ENCODE results near the gene HOXD12.

DNA sequence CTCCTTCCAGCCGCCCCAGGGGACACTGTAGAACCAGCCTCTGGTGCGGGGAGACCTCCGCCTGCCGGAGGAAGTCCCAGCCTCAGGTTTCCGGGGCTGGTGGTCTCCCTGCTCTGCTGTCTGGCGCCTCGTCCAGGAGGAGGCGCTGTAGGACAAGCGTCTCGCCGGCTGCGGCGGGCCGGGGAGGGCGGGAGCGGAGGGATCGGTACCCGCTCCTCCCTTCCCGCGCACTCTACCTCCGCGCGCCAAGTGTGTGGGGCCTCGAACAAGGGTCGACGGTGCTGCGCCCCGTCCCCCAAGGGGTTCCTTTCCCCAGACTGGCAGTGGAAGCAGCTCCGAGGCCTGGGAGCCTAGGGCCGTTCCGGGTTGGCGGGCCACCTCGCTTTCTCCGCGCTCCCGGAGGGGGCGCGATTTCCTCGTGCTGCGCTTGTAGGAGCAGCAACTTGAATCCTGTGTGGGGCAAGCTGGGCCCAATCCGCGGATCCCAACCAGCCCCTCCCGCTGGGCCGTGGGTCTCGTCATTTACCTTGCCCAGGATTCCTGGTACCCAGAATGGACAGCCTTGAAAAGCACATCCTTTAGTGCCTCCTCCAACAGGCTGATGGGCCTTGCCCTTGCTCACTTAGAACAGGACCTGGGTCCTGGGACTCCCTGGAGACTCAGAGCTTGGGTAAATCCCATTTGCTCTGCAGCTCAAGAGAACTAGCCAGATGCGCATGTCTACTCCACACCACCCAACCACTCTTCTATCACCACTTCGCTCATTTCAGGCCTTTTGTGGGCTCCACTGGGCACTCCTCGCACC, 41.1 kb downstream of the HOXD12 start:
- TF ChIP-seq CTCF (IDR thresholded peaks at IDR 0.05) (peak in 1 of 3 donors; percentile 64), POLR2A (IDR thresholded peaks at IDR 0.05) (no peak)

All from lower leg skin (tissue), 3 donors.